Stimulated activated CD8-positive, alpha-beta memory T cell treated with anti-CD3 and anti-CD28 coated beads, Interleukin-4, amount 100 ng/mL, for 4 hours (primary cell): ENCODE results near the gene SIRPA.

Experiments used
- DNase-seq, 2 donors: peaks; one replicate each; pipeline ENCODE4 v3.0.0-alpha.2; 2020; ENCODE audit warnings: low read depth in 2 of 2, low spot score in 1 of 2

SIRPA gene

GRCh38 chr20:1870323-1870722 is 24.9 kb upstream of the SIRPA start:
- DNase-seq, result no peak

GRCh38 chr20:1870792-1871550 is 24.2 kb upstream of the SIRPA start:
- DNase-seq, result no peak

- DNase-seq, result no peak
Observed at GRCh38 chr20:1871807-1872458, 23.3 kb upstream of the SIRPA start.

GRCh38 chr20:1872459-1873097 is 22.6 kb upstream of the SIRPA start:
- DNase-seq, result no peak

GRCh38 chr20:1874450-1875182 is 20.6 kb upstream of the SIRPA start:
- no peak for DNase-seq

GRCh38 chr20:1875183-1875554 is 20.0 kb upstream of the SIRPA start:
- DNase-seq, result no peak

- no peak for DNase-seq
Observed at GRCh38 chr20:1875762-1876161, 19.4 kb upstream of the SIRPA start.

- DNase-seq, result no peak
Observed at GRCh38 chr20:1876217-1876921, 18.8 kb upstream of the SIRPA start.

- no peak for DNase-seq
Observed at GRCh38 chr20:1876975-1877608, 18.1 kb upstream of the SIRPA start.

- DNase-seq, result no peak
Observed at GRCh38 chr20:1877609-1878200, 17.5 kb upstream of the SIRPA start.

- DNase-seq, result no peak
Observed at GRCh38 chr20:1879369-1879768, 15.8 kb upstream of the SIRPA start.

- no peak for DNase-seq
Observed at GRCh38 chr20:1879934-1880333, 15.3 kb upstream of the SIRPA start.

- DNase-seq, result no peak
Observed at GRCh38 chr20:1880529-1881239, 14.5 kb upstream of the SIRPA start.

- DNase-seq, result no peak
Observed at GRCh38 chr20:1881240-1881835, 13.9 kb upstream of the SIRPA start.

- DNase-seq, result no peak
Observed at GRCh38 chr20:1882026-1882425, 13.2 kb upstream of the SIRPA start.

- no peak for DNase-seq
Observed at GRCh38 chr20:1883986-1884385, 11.2 kb upstream of the SIRPA start.

GRCh38 chr20:1885254-1885653 is 10.0 kb upstream of the SIRPA start:
- DNase-seq, result no peak

GRCh38 chr20:1885940-1886693 is 9.1 kb upstream of the SIRPA start:
- DNase-seq, result no peak

GRCh38 chr20:1887321-1887720 is 7.9 kb upstream of the SIRPA start:
- DNase-seq, result no peak
